ENCODE results near the gene ZNF460. TPM values are rescaled to one million over a fixed set of nuclear protein-coding genes. Genes with fewer than 3 reads are reported as not detected.

Gene ZNF460
- total RNA-seq, 2 experiments from 2014 or later = 62.5 to 94.7 TPM

GRCh38 chr19:57319869-57320179 is 39.5 kb downstream of the ZNF460 start:
- Histone ChIP-seq H3K4me2 (ENCODE audit: low read length) (peak overlapping the region; percentile 80), H3K36me3 (ENCODE audit: insufficient read depth, low read length) (peaks cover 21% of the 10 kb centered on the region), H4K20me1 (ENCODE audit: insufficient read depth, low read length) (peaks cover 5% of the 10 kb centered on the region; the same call in 1 of the 2 replicates), H2AFZ (ENCODE audit: low read length) (peak overlapping the region; percentile 72; the same call in 1 of the 2 replicates), H3K27ac (ENCODE audit: low read depth, low read length, poor library complexity, severe bottlenecking) (peak overlapping the region; percentile 57), H3K79me2 (ENCODE audit: insufficient read depth, low read depth, low read length) (peaks cover 25% of the 10 kb centered on the region), H3K9me2 (ENCODE audit: insufficient read depth, low read length) (no peaks in the 10 kb centered on the region), H3K9me3 (ENCODE audit: low read length) (no peaks in the 10 kb centered on the region), H3K4me3 (ENCODE audit: low read depth, low read length, poor library complexity, severe bottlenecking) (peak overlapping the region; percentile 87), H3K4me1 (ENCODE audit: insufficient read depth, low read length, poor library complexity, severe bottlenecking) (peaks cover 23% of the 10 kb centered on the region)
- DNase-seq (ENCODE audit: low spot score) = no peak
- intact Hi-C loops (cut with micrococcal nuclease; ENCODE audit: unreplicated experiment) = loop anchor here (5.0 kb wide), 1 partner anchor 38 kb away; the partner anchor contains the start of gene ZNF460
- ChIA-PET CTCF (ENCODE audit: unreplicated experiment) (no interaction called here), POLR2A (interaction anchor here (0.6 to 0.7 kb wide), 3 partner anchors 40 to 1231 kb away, joined by 4 to 7 read pairs (median 6); no protein-coding TSS in a partner anchor)
- TSS peak; percentile 98 for BruUV-seq (replicated peaks)
- TF ChIP-seq CTCF (conservative IDR thresholded peaks at IDR 0.05; ENCODE audit: low read length) (no peak), EZH2phosphoT487 (IDR thresholded peaks at IDR 0.05; ENCODE audit: borderline replicate concordance, low read depth, low read length) (no peak)

GRCh38 chr19:57320180-57321084 is 40.1 kb downstream of the ZNF460 start, which contains the start of gene ZNF543:
ZNF543 (plus strand) TSS chr19:57320472; CDS start chr19:57320854, 382 bp downstream.
- H2AFZ ChIP-seq (ENCODE audit: low read length) = peak within 1 kb of the TSS; percentile 72
- DNase-seq (ENCODE audit: low spot score) = peak; percentile 96
- peaks cover 23% of the 10 kb centered on the region for H3K4me1 ChIP-seq (ENCODE audit: insufficient read depth, low read length, poor library complexity, severe bottlenecking)
- peaks cover 25% of the 10 kb centered on the region for H3K79me2 ChIP-seq (ENCODE audit: insufficient read depth, low read depth, low read length)
- ChIA-PET CTCF (ENCODE audit: unreplicated experiment) (no interaction called here), POLR2A (interaction anchor here (0.6 to 0.7 kb wide), 3 partner anchors 39 to 1232 kb away, joined by 4 to 7 read pairs (median 6); no protein-coding TSS in a partner anchor)
- intact Hi-C loops (cut with micrococcal nuclease; ENCODE audit: unreplicated experiment) = loop anchor here (5.0 kb wide), 1 partner anchor 38 kb away; the partner anchor contains the start of gene ZNF460
- H3K9me3 ChIP-seq (ENCODE audit: low read length) = no peaks in the 10 kb centered on the region
- H3K27ac ChIP-seq (ENCODE audit: low read depth, low read length, poor library complexity, severe bottlenecking) = peak within 1 kb of the TSS; percentile 57
- H3K4me2 ChIP-seq (ENCODE audit: low read length) = peak within 1 kb of the TSS; percentile 80
- BruUV-seq (replicated peaks) = no TSS peak
- peaks cover 27% of the 10 kb centered on the region for H3K36me3 ChIP-seq (ENCODE audit: insufficient read depth, low read length)
- H3K4me3 ChIP-seq (ENCODE audit: low read depth, low read length, poor library complexity, severe bottlenecking) = peak within 1 kb of the TSS; percentile 87
- H3K9me2 ChIP-seq (ENCODE audit: insufficient read depth, low read length) = no peaks in the 10 kb centered on the region
- TF ChIP-seq CTCF (conservative IDR thresholded peaks at IDR 0.05; ENCODE audit: low read length) (no peak), EZH2phosphoT487 (IDR thresholded peaks at IDR 0.05; ENCODE audit: borderline replicate concordance, low read depth, low read length) (no peak)
- H4K20me1 ChIP-seq (ENCODE audit: insufficient read depth, low read length) = peaks cover 5% of the 10 kb centered on the region; the same call in 1 of the 2 replicates

Data from OCI-LY7 (cell line).